Esophagus mucosa (tissue), 1 donor: Measurements from ENCODE around the gene SECISBP2L. TPM values are rescaled to one million over a fixed set of nuclear protein-coding genes. Genes with fewer than 3 reads are reported as not detected.

Experiments used
- ATAC-seq: fragments of 200-7000 bp; cut with Tn5 transposase; one replicate; pipeline ENCODE4 v1.9.1; 2020
- total RNA-seq: library from RNA; stranded (reverse); gene quantifications from one replicate; pipeline ENCODE4 v1.2.4, GENCODE V29; 2023
- donor health status: DM: yes; HTN: yes; CAD: no.

SECISBP2L gene
- total RNA-seq, 1 donor from 2014 or later = 19.3 TPM

DNA sequence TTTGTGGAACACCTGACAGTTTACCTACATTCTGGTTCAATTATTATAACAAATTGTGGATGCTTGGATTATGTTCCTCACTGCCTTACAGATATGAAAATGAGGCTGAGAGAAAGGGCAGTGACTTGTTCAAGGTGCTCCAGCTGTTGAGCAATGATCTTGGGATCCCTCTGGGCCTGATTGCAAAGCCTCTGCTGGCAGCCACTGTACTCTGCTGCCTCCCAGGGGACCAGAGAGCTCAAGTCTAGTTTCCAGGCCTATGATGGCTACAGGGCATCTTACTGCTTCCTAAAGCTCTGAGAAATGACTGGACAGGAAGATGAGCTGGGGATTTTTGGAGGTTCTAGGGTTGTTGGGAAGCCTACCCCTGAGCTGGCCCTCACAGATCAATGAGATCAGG is 80.3 kb downstream of the SECISBP2L start:
- ATAC-seq = peak; percentile 43

DNA sequence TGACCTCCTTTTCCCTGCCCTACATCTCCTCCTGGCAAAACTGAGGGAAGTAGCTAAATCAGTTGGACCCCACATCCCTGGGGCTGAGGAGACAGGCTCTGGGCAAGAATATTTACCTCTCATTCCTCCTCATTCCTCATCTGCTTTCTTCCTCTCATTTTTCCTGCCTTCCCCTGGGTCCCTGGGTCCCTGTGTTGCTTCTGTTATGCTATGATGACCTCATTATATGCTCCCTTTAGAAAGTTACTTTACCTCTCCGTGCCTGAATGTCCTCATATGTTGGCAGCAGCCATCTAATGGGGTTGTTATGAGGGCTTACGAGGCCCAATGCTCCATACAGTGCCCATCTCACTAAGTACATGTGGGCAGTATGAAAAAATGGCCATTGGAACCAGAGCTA is 81.3 kb downstream of the SECISBP2L start:
- no peak for ATAC-seq

DNA sequence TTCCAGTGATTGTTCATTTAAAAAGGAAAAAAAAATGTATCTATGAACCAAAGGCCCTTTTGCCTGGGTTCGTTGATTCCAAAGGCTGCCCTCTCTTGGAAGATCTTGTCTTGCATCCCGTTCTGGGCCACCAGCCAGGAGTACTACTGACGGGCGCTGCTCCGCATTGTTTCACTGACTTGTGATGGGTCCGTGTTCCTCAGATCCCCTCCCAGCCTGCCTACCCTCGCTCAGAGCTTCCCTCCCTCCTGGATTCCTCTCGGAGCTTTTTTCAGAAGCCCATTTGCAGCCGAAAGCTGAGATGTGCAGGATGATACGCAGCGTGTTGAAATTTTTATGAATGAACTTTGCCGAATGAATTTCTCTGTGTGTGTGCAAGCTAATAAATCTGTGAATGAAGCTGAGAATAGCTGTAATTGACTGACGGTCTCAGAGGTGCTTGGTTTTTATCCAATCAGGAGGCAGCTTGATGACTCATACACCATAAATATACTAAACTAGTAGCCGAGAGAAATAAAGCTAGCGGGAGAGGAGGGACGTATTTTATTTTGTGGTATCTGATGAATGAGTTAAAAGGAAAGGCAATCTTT is 82.6 kb downstream of the SECISBP2L start, which contains the start of gene SHC4:
SHC4 (minus strand) TSS at position 396 of the 590 bp plus-strand sequence. CDS start 904 bp downstream, outside the sequence.
- peak; percentile 59 for ATAC-seq

DNA sequence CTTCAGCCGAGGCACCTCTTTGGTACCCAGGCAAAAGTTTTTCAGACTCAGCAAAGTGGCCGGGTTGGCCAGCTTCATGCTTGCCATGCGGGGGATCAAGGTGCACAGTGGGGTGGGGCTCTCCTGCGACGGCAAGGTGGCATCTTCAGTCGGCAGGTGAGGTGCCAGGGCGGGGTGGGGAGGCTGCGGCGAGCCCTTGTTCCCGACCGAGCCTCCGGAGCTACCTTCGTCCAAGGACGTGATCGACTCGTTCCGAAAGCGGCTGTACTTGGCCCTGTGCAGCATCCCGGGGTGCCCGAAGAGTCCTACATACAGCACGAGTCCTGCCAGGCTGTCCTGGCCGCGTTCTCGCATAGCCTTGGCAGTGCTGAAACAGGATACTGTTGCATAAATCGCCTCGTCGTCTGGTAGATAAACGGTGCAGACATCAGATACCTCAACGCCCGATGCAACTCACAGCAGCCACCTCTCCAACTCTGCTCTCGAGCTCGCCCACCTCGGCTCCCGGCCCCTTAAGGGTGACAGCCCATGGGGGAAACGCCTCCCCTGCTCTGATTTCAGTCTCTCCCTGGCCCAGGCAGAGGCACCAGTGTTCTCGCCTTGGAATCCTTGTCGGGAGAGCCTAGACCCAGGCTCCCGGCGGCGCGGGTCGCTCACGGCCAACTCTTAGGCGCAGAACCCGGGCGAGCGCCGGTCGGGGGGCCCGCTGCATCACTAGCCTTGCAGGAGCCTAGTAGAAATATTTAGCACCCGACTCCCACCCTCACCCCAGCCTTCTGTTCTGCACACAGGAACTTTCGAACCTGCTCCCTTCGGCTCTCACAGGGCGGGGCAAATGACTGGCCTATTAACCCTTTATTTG is 83.4 kb downstream of the SECISBP2L start:
- peak; percentile 60 for ATAC-seq

DNA sequence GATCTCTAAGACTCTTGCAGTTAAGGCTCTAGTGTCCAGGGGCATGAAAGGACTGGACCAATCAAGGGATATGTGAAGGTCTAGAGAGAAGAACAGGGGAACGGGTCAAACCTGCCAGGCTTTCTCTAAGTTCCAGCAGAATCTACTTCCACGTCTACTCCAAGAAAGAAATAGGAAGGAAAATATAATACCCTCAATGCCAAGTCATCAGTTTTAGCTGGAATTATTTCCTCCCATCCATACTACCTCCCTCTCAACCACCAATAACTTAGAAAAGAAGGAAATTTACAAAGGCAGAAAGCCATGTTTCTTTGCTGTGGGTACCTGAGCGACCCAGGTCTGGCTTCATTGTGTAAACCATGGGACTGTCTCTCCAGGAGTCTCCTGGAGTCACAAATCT is 90.3 kb downstream of the SECISBP2L start:
- ATAC-seq = no peak

DNA sequence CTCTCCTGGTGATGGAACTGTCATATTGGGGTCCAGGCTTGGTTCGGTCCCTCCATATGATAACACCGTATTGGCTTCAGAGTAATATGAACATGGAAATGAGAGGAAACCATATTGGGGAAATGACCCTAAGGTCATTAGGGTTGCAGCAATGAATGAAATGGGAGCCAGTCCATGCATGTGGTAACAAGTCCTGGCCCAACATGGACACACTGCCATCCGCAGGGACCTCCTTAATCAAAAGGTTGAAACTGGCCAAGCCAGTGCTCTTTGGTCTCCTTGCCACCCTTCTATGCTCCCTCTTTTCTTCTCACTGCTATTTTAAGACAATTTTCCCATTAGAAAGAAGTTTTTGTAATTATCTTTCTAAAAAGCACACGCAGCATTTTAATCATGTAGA is 90.9 kb downstream of the SECISBP2L start:
- ATAC-seq = no peak

DNA sequence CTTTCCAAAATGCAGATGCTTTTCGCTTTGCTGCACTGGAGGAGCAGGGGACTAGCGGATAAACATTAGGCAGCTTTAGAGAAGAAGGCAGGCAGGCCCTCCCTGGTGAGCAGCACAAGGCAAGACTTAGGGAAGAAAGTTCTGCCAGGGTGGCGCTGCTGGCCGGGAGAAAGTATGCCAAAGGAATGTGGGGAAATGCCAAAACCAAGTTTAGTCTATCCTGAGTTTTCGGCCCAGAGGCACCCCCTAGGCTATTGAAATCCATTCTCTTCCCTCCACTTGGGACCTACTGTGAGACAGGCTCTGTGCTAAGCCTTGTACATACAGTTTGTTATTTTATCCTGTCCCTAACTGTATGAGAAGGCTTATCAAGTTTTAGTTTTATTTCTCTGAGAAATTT is 91.7 kb downstream of the SECISBP2L start:
- no peak for ATAC-seq

DNA sequence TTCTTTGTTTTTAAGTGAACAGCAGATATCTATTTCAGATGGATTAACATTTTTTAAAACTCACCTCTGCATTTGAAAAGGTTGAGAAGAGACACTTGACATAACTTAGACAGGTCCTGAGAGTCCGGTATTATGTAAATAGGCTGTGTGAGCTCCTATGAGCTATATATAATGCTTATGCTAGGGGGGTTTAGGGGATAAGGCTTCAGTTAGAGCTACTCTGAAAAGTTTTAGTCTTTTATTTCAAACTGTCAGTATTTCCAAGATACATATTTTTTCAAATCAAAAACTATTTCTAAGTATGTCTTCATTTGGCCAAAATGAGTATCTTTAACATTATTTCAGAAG is 99.4 kb downstream of the SECISBP2L start:
- ATAC-seq = no peak

DNA sequence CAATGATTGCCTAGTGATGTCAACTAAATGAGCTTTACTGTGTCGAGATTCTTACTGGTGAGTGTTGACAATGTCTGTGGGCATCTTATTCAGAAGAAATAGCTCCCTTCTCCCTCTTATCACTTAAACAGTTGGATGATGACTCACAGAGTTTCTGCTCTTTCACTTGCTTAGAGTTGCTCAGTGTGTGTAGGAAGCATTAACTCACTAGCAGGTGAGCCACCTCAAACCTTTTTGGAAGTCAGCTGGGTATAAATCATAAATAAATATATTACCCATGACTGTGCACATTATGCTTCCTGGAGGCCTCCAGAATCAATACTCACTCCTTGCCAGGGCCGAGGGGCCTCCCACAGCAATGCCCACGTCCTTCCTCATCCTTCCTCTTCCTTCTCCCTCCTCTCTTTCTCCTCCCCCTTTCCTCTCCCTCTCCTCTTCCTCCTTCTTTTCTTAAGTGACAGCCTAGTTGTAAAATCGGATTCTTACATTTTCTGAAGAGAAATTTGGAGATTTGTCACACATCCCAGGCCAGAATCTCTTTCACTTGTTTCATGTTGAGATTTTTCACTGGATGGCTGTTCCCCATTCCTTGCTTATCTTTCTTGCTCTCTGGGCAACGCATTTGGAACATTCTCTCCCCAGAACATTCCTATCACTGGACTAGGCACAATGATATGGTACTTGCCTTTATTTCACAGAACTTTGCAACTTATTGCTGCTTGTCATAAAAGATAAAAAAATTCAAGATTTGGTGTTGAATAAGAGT is 100.0 kb downstream of the SECISBP2L start:
- ATAC-seq = no peak

DNA sequence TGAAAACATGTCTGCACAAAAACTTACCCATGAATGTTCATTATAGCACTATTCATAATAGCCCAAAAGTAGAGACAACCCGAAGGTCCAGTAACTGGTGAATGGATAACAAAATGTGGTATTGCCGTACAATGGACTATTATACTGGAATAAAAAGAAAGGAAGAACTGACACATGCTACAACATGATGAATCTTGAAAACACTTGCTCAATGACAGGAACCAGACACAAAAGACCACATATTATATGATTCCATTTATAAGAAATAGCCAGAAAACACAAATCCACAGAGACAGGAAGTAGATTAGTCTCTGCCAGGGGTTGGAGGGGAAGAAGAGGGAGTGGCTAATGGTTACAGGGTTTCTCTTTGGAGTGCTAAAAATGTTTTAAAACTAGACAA is 100.9 kb downstream of the SECISBP2L start:
- no peak for ATAC-seq

DNA sequence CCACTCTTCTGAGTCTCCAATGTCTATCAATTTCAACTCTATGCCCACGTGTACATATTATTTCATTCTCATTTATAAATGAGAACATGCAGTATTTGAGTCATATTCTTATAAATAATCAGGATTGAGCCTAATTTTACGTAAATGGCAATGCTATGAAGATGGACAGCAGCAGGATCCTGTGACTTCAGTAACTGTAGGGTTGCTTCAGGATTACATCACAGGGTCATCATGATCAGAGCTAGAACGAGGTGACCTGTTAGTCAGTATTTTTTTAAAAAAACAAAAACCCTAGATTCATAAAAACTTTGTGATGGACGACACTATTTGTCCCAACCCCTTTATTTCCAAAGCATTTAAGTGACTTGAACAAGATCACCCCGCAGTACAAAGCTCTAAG is 104.3 kb downstream of the SECISBP2L start:
- no peak for ATAC-seq

DNA sequence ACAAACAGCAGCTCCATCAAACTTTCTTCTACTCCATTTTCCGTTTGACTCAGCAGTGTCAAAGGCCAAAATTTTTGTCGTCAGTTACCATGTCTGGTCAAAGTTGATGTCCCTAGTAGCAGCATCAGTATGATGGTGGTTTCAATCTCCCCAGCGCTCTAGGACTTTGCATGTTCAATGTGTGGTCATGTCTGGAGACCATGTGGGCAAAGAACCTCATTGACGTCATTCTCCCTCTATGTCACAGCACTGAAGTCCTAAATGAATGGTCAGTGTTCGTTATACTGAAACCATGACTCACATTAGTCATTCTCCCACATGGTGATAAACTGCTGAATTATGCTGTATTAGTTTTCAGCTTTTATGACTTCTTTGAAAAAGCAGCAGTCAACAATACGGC is 105.7 kb downstream of the SECISBP2L start:
- no peak for ATAC-seq

DNA sequence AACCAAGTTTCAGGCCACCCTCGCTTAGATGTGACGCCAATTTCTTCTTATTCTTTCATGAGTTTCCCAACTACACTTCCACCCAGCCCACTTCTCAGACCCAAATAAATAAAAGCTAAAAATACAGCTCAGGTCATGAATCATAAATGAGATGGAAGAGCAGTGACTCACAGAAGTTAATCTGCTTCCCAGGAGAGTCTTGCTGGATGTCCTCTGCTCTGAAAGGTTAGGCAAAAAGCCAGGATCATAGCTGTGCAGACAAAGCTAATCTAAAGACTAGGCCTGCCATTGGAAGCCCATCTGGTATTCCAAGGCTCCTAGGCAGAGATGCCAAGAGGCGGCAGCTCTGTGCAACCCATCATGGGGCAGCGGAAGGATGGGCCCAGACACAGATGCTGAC is 106.6 kb downstream of the SECISBP2L start:
- peak; percentile 64 for ATAC-seq

Other genes with a start within 250 kb of the SECISBP2L start
- 4.5 TPM for gene CEP152, start 235.4 kb downstream of the SECISBP2L start, total RNA-seq
- gene EID1, start 168.3 kb downstream of the SECISBP2L start, total RNA-seq = 30.7 TPM
- not detected for gene SHC4, start 82.5 kb downstream of the SECISBP2L start, total RNA-seq
- 53.2 TPM for gene COPS2, start 109.2 kb upstream of the SECISBP2L start, total RNA-seq
- 16.7 TPM for gene GALK2, start 123.8 kb upstream of the SECISBP2L start, total RNA-seq